Vagina (tissue), 2 donors: ENCODE data around the gene ASPHD2. TPM values are rescaled to one million over a fixed set of nuclear protein-coding genes. Genes with fewer than 3 reads are reported as not detected.

Experiments
- DNase-seq, 2 donors: peaks; one replicate each; pipeline ENCODE4 v3.0.0-alpha.2; 2017; ENCODE audit errors: extremely low spot score in 2 of 2
- H3K27ac ChIP-seq: fragments of 200-600 bp; sonication (generic); one replicate; pipeline ENCODE4 v1.5.1; 2019
- H3K27me3 ChIP-seq: fragments of 200-600 bp; sonication (generic); one replicate; pipeline ENCODE4 v1.5.1; 2019
- H3K36me3 ChIP-seq, 2 donors: fragments of 200-600 bp; sonication (generic); one replicate each; pipeline ENCODE4 v1.5.1; 2017 to 2019
- H3K4me1 ChIP-seq: fragments of 200-600 bp; sonication (generic); one replicate; pipeline ENCODE4 v1.5.1; 2019
- H3K4me3 ChIP-seq, 2 donors: fragments of 200-600 bp; sonication (generic); 1 replicate in 1 of 2; 2 replicates in 1 of 2; pipeline ENCODE4 v1.5.1; 2016 to 2019
- H3K9me3 ChIP-seq: fragments of 200-600 bp; sonication (generic); one replicate; pipeline ENCODE4 v1.5.1; 2019
- CTCF ChIP-seq, 3 experiments: fragments of 450-650 bp in 2 of 3; fragments of 200-600 bp in 1 of 3; sonication (generic) in 1 of 3; IDR thresholded peaks; one replicate each; pipeline ENCODE4 v1.5.1; 2017 to 2019; ENCODE audit warnings: antibody characterized with exemption in 3 of 3, mild to moderate bottlenecking in 2 of 3, moderate library complexity in 2 of 3
- POLR2A ChIP-seq, 2 donors: fragments of 450-650 bp; IDR thresholded peaks; one replicate each; pipeline ENCODE4 v1.6.1; 2017; ENCODE audit warnings: antibody characterized with exemption in 2 of 2, mild to moderate bottlenecking in 2 of 2, moderate library complexity in 2 of 2
- POLR2AphosphoS5 ChIP-seq, 2 donors: sonication (generic); formaldehyde crosslinking; IDR thresholded peaks; one replicate each; pipeline ENCODE4 v1.9.0; 2017; ENCODE audit warnings: antibody characterized with exemption in 2 of 2, mild to moderate bottlenecking in 2 of 2, low read depth in 1 of 2; ENCODE audit not compliant: insufficient read depth in 1 of 2
- intact Hi-C: fragments of 100-400 bp; cut with DNase I; formaldehyde crosslinking; loops from one replicate; pipeline ENCODE4 v1.15.1; 2023
- total RNA-seq: library from RNA; depleted of rRNA; stranded (reverse); fragments of >200 nt; gene quantifications from one replicate; pipeline ENCODE4 v1.2.3, GENCODE V29; 2016

ASPHD2 gene
- total RNA-seq, 1 donor from 2014 or later = 2.2 TPM

DNA sequence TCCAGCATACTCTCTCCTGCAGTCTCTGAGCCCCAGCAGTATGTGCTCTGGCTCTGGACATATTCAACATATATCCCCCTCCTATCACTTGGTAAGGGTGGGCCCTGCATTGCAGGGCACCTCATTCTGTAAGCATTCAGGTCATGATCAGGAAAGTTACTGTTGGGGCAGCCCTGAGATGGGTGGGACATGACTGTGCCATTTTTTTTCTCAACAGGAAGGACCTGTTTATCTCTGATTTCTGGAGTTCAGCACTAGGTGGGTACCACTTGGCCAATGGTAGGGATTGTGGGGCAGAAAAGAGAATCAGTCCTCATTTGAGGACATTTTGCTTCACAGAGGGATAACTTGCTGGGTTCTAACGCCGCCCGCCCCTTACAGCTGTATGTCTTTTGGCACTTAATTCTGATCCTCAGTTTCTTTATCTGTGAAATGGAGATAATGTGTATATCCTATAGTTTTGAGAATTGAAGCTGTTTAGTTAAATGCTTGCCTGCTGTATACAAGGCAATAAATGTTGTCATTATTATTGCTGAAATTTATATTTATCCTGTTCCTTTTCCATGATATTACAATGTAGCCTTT, 56.8 kb downstream of the ASPHD2 start:
- Histone ChIP-seq H3K4me3 (no peak overlapping the region), H3K36me3 (peaks cover 0 to 35% of the 10 kb centered on the region in 2 donors), H3K9me3 (no peaks in the 10 kb centered on the region), H3K27ac (no peak overlapping the region), H3K4me1 (peaks cover 45% of the 10 kb centered on the region), H3K27me3 (no peaks in the 10 kb centered on the region)
- no peak for TF ChIP-seq POLR2AphosphoS5 (IDR thresholded peaks at IDR 0.05; ENCODE audit: insufficient read depth in 1 of 2, low read depth in 1 of 2)
- TF ChIP-seq CTCF (IDR thresholded peaks at IDR 0.05) = no peak
- no peak for TF ChIP-seq POLR2A (IDR thresholded peaks at IDR 0.05)
- intact Hi-C loops = no loop called here
- no peak for DNase-seq

DNA sequence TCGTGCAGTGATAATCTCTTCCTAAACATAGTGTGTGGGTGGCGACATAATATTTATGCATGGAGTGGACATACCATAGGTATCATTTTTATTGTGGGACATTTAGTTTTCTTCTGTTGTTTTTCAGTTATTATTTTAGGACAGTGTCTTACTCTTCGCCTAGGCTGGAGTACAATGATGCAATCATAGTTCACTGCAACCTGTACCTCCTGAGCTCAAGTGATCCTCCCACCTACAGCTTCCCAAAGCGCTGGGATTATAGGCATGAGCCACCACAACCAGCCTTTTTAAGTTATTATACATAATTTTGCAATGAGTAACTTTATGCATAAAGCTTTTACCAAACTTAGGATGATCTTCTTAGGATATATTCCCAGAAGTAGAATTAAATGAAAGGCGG, 57.3 kb downstream of the ASPHD2 start:
- DNase-seq = no peak
- intact Hi-C loops = no loop called here
- Histone ChIP-seq H3K36me3 (peaks cover 0 to 40% of the 10 kb centered on the region in 2 donors), H3K9me3 (no peaks in the 10 kb centered on the region), H3K27me3 (no peaks in the 10 kb centered on the region), H3K4me1 (peaks cover 40% of the 10 kb centered on the region), H3K4me3 (no peak overlapping the region), H3K27ac (no peak overlapping the region)
- no peak for TF ChIP-seq CTCF (IDR thresholded peaks at IDR 0.05)
- no peak for TF ChIP-seq POLR2A (IDR thresholded peaks at IDR 0.05)
- TF ChIP-seq POLR2AphosphoS5 (IDR thresholded peaks at IDR 0.05; ENCODE audit: insufficient read depth in 1 of 2, low read depth in 1 of 2) = no peak

DNA sequence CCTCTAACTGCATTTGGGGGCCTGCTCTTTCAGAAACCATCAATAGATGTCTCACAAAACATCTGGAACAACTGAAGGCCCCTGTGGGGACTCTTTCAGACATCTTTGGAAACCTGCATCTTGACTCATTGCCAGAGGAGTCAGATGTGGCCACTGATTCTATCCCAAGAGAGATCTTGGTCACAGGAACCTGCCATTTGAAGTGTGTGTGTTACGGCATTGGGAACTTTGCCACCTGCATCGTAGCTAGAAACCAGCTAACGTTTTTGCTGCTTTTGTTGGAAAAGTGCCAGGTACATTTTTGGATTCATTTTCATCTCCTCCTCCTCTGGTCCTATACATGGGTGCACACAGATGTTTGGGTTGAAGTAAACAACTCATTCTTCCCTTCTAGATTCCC, 58.9 kb downstream of the ASPHD2 start:
- no peak for TF ChIP-seq POLR2AphosphoS5 (IDR thresholded peaks at IDR 0.05; ENCODE audit: insufficient read depth in 1 of 2, low read depth in 1 of 2)
- TF ChIP-seq CTCF (IDR thresholded peaks at IDR 0.05) = no peak
- TF ChIP-seq POLR2A (IDR thresholded peaks at IDR 0.05) = no peak
- Histone ChIP-seq H3K4me1 (peaks cover 24% of the 10 kb centered on the region), H3K9me3 (no peaks in the 10 kb centered on the region), H3K36me3 (peaks cover 0 to 55% of the 10 kb centered on the region in 2 donors), H3K27ac (no peak overlapping the region), H3K4me3 (no peak overlapping the region), H3K27me3 (no peaks in the 10 kb centered on the region)
- intact Hi-C loops = no loop called here
- no peak for DNase-seq

- no peak for TF ChIP-seq POLR2AphosphoS5 (IDR thresholded peaks at IDR 0.05; ENCODE audit: insufficient read depth in 1 of 2, low read depth in 1 of 2)
- Histone ChIP-seq H3K4me1 (peaks cover 14% of the 10 kb centered on the region), H3K4me3 (no peak overlapping the region), H3K27me3 (no peaks in the 10 kb centered on the region), H3K36me3 (peaks cover 0 to 69% of the 10 kb centered on the region in 2 donors), H3K27ac (no peak overlapping the region), H3K9me3 (no peaks in the 10 kb centered on the region)
- intact Hi-C loops = no loop called here
- no peak for DNase-seq
Measured at GRCh38 chr22:26489447-26490036, 60.5 kb downstream of the ASPHD2 start.

DNA sequence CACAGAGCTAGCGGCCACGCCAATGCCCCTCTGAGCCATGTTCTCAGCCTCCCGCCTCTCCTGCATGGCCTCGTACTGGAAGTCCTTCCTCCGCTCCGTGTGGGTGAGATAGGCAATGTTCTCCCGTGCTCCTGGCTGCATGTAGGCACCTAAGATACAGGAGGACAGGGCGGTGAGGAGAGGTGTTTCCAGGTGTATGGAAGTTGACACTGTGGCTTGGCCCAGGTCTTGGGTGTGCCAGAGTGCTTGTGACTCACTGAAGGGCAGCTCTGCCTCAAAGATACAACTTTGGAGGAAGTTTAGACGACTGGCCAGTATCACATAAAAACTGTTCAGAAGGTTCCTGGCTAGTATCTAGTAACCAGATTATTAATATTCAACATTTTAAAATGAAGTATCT, 63.2 kb downstream of the ASPHD2 start:
- H3K27me3 ChIP-seq = no peaks in the 10 kb centered on the region
- peak overlapping the region; percentile 46 for H3K27ac ChIP-seq
- no peak for DNase-seq
- TF ChIP-seq POLR2A (IDR thresholded peaks at IDR 0.05) (no peak), POLR2AphosphoS5 (IDR thresholded peaks at IDR 0.05; ENCODE audit: insufficient read depth in 1 of 2, low read depth in 1 of 2) (no peak), CTCF (IDR thresholded peaks at IDR 0.05) (no peak)
- H3K36me3 ChIP-seq = peaks cover 0 to 87% of the 10 kb centered on the region in 2 donors
- no peak overlapping the region for H3K4me3 ChIP-seq
- intact Hi-C loops = no loop called here
- no peaks in the 10 kb centered on the region for H3K4me1 ChIP-seq
- H3K9me3 ChIP-seq = no peaks in the 10 kb centered on the region
